ENCODE measurements around the gene PABPN1L. TPM values are rescaled to one million over a fixed set of nuclear protein-coding genes. Genes with fewer than 3 reads are reported as not detected.

The PABPN1L gene
- total and polyA plus RNA-seq, 10 donors, result 0.26 to 1.3 (median 0.70) TPM; not detected in 4

DNA sequence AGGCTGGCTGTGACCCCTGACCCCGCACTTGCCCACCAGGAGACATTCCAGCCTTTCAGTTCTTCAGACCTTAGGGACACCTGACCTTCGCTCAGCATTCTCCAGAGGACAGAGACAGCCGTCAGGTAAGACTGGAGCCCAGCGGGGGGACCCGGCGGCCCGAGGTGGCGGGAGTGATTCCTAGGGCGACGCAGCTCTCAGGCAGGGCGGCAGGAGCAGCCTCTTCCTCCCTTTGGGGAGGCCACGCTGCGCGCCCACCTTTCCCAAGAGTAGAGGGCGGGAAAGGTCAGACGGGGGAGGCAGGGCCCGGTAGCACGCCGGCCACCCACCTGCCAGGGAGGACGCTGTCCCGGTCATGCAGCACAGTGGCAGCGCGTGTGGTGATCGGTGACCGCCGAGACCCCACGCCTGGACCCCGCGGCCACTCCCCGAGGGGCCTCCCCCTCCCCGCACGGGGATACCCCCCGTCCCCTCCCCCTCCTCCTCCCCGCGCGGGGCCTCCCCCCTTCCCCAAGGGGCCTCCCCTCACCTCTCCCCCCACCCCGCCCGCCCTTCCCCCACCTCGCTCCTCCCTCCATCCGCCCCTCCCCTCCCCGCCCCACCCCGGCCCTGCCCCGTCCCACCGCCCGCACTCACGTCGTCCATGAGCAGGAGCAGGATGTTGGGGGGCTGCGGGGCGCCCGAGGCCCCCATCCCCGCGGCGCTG lies 10.2 kb downstream of the PABPN1L start:
- peak; percentile 90 for DNase-seq
- Histone ChIP-seq H3K27me3 (replicated peaks in 1 of 7) (no peaks in the 10 kb centered on the region), H3K4me3 (peak overlapping the region; percentile 90 to 100 (median 97)), H3K4me1 (peaks cover 32 to 80% (median 67%) of the 10 kb centered on the region in 6 donors), H3K36me3 (peaks cover 0 to 49% (median 23%) of the 10 kb centered on the region in 6 donors), H3K27ac (peak overlapping the region; percentile 69 to 94 (median 88)), H3K9me3 (no peaks in the 10 kb centered on the region)
- 19 to 34% (median 24%) methylated on average over 13 to 45 of the region's 53 CpGs for WGBS, 5 donors
- TF ChIP-seq POLR2A (IDR thresholded peaks at IDR 0.05) (no peak), CTCF (IDR thresholded peaks at IDR 0.05 in 8 of 11, conservative IDR thresholded peaks at IDR 0.05 in 3 of 11) (no peak), POLR2AphosphoS5 (IDR thresholded peaks at IDR 0.05) (no peak)
- intact Hi-C loops (cut with DNase I; ENCODE audit: low total_unique reads), result loop anchor here (5.0 kb wide), 1 partner anchor 44 kb away; the partner anchor contains the start of gene APRT

- H3K27me3 ChIP-seq (replicated peaks in 1 of 7), result no peaks in the 10 kb centered on the region
- 86 to 96% (median 90%) methylated on average over 13 of the region's 13 CpGs for WGBS, 5 donors
These were observed 10.7 kb downstream of the PABPN1L start for GRCh38 chr16:88855736-88856121.

DNA sequence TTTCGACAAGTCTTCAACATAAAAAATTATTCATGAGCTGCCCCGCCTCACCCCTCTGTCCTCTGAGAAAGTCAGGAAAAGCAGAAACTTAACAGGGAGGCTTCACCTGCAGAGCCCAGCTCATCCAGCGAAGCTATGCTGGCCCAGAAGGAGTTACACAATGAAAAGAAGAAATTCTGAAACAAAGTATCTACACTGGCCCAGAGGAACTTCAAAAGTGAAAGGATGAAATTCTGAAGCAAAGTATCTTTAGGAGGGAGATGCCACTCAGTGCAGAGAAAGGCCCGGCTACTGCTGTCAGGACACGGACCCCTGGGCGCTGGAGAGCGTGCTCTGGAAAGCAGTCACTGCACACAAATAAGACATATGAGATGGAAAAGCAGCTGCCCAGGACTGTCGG lies 11.3 kb downstream of the PABPN1L start:
- Histone ChIP-seq H3K27me3 (replicated peaks in 1 of 7) (no peaks in the 10 kb centered on the region), H3K36me3 (peaks cover 0 to 49% (median 19%) of the 10 kb centered on the region in 6 donors), H3K9me3 (no peaks in the 10 kb centered on the region), H3K4me3 (peak overlapping the region in 1 of 8 donors; percentile 93), H3K27ac (peak overlapping the region in 7 of 8 donors; percentile 33 to 94 (median 88)), H3K4me1 (peaks cover 29 to 72% (median 61%) of the 10 kb centered on the region in 6 donors)
- 69 to 85% (median 72%) methylated on average over 8 of the region's 8 CpGs for WGBS, 5 donors
- intact Hi-C loops (cut with DNase I; ENCODE audit: low total_unique reads), result loop anchor here (5.0 kb wide), 1 partner anchor 43 kb away; the partner anchor contains the start of gene APRT
- no peak for DNase-seq
- TF ChIP-seq POLR2AphosphoS5 (IDR thresholded peaks at IDR 0.05) (no peak), CTCF (IDR thresholded peaks at IDR 0.05 in 8 of 11, conservative IDR thresholded peaks at IDR 0.05 in 3 of 11) (no peak), POLR2A (IDR thresholded peaks at IDR 0.05) (no peak)

More at GRCh38 chr16:88855736-88856121, 10.7 kb downstream of the PABPN1L start:
- Histone ChIP-seq H3K36me3 (peaks cover 0 to 49% (median 20%) of the 10 kb centered on the region in 6 donors), H3K9me3 (no peaks in the 10 kb centered on the region), H3K27ac (peak overlapping the region in 7 of 8 donors; percentile 72 to 94 (median 88)), H3K4me1 (peaks cover 32 to 77% (median 66%) of the 10 kb centered on the region in 6 donors), H3K4me3 (peak overlapping the region in 7 of 8 donors; percentile 90 to 100 (median 95))
- intact Hi-C loops (cut with DNase I; ENCODE audit: low total_unique reads), result loop anchor here (5.0 kb wide), 1 partner anchor 43 kb away; the partner anchor contains the start of gene APRT
- TF ChIP-seq POLR2A (IDR thresholded peaks at IDR 0.05) (no peak), CTCF (IDR thresholded peaks at IDR 0.05 in 8 of 11, conservative IDR thresholded peaks at IDR 0.05 in 3 of 11) (no peak), POLR2AphosphoS5 (IDR thresholded peaks at IDR 0.05) (no peak)
- peak; percentile 84 for DNase-seq
